ENCODE data around the gene PFDN6. TPM values are rescaled to one million over a fixed set of nuclear protein-coding genes. Genes with fewer than 3 reads are reported as not detected.

The PFDN6 gene
- total RNA-seq, 1 experiment from 2014 or later = 85.8 TPM

- H3K36me3 Mint-ChIP-seq (ENCODE audit: insufficient read depth in 1 of 3, low read depth in 3 of 3) = peaks cover 22 to 47% (median 42%) of the 10 kb centered on the region in 3 experiments; a peak in 6 of 7 replicates
- Histone ChIP-seq H3K56ac (ENCODE audit: insufficient read length, low read depth, low read length) (no peak overlapping the region), H4K20me1 (ENCODE audit: control insufficient read depth, insufficient read depth, insufficient read length) (no peaks in the 10 kb centered on the region), H4K91ac (ENCODE audit: insufficient read length, low read depth, low read length) (no peak overlapping the region), H3K4ac (ENCODE audit: low read depth, low read length) (no peak overlapping the region), H3K4me1 (ENCODE audit: insufficient read depth, low read length) (peaks cover 3% of the 10 kb centered on the region; the same call in 1 of the 2 replicates), H4K8ac (replicated peaks; ENCODE audit: insufficient read length, low read depth, low read length) (no peak overlapping the region), H3K27ac (ENCODE audit: insufficient read length, low read depth, low read length) (no peak overlapping the region), H2BK15ac (ENCODE audit: low read depth, low read length) (no peak overlapping the region), H2BK5ac (ENCODE audit: insufficient read length, low read length) (no peak overlapping the region), H3K14ac (ENCODE audit: insufficient read depth, low read length) (no peak overlapping the region), H3K18ac (ENCODE audit: insufficient read length, low read depth, low read length) (no peak overlapping the region), H3K23me2 (ENCODE audit: insufficient read length, low read depth, low read length, poor library complexity, severe bottlenecking) (peaks cover 34% of the 10 kb centered on the region), H3K4me2 (ENCODE audit: insufficient read depth, insufficient read length, low read length) (peak overlapping the region; percentile 61), H3K79me2 (ENCODE audit: insufficient read depth, low read length) (peaks cover 3% of the 10 kb centered on the region; the same call in 1 of the 2 replicates), H2AK5ac (ENCODE audit: insufficient read length, low read length) (no peak overlapping the region), H4K5ac (ENCODE audit: insufficient read length, low read depth, low read length) (no peak overlapping the region), H2BK12ac (ENCODE audit: insufficient read length, low read depth, low read length) (no peak overlapping the region), H2BK20ac (ENCODE audit: low read depth, low read length, poor library complexity, severe bottlenecking) (no peak overlapping the region), H3K23ac (ENCODE audit: insufficient read length, low read depth, low read length) (no peak overlapping the region), H2AFZ (ENCODE audit: low read length) (no peak overlapping the region), H3T11ph (ENCODE audit: low read length) (no peak overlapping the region), H3K9me3 (ENCODE audit: control insufficient read depth, low read depth, low read length) (no peaks in the 10 kb centered on the region), H3K9ac (ENCODE audit: extremely low read depth, insufficient read length, low read length) (no peak overlapping the region), H2BK120ac (ENCODE audit: low read depth, low read length, poor library complexity, severe bottlenecking) (no peak overlapping the region), H3K79me1 (ENCODE audit: insufficient read depth, low read depth, low read length, poor library complexity, severe bottlenecking) (peaks cover 7% of the 10 kb centered on the region), H3K27me3 (ENCODE audit: insufficient read depth, low read length) (no peaks in the 10 kb centered on the region)
- H3K4me3 Mint-ChIP-seq = peak overlapping the region; percentile 94 to 98
- TF ChIP-seq, protein P1, sequence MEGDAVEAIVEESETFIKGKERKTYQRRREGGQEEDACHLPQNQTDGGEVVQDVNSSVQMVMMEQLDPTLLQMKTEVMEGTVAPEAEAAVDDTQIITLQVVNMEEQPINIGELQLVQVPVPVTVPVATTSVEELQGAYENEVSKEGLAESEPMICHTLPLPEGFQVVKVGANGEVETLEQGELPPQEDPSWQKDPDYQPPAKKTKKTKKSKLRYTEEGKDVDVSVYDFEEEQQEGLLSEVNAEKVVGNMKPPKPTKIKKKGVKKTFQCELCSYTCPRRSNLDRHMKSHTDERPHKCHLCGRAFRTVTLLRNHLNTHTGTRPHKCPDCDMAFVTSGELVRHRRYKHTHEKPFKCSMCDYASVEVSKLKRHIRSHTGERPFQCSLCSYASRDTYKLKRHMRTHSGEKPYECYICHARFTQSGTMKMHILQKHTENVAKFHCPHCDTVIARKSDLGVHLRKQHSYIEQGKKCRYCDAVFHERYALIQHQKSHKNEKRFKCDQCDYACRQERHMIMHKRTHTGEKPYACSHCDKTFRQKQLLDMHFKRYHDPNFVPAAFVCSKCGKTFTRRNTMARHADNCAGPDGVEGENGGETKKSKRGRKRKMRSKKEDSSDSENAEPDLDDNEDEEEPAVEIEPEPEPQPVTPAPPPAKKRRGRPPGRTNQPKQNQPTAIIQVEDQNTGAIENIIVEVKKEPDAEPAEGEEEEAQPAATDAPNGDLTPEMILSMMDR (conservative IDR thresholded peaks at IDR 0.05) = no peak
- no CpG with 5 or more reads among the region's 19 CpGs for WGBS (ENCODE audit: extremely low coverage, insufficient read length, low lambda C conversion rate)
- DNase-seq = peak; percentile 44
- no peaks in the 10 kb centered on the region for H3K9me3 Mint-ChIP-seq
- H3K27me3 Mint-ChIP-seq (ENCODE audit: low read depth) = no peaks in the 10 kb centered on the region; the same call in 1 of the 2 replicates
- peaks cover 59 to 64% of the 10 kb centered on the region in 2 experiments for H3K4me1 Mint-ChIP-seq
- peak overlapping the region in 2 of 3 experiments; percentile 28 to 76; a peak in 2 of 7 replicates for H3K27ac Mint-ChIP-seq
These were observed 27.4 kb downstream of the PFDN6 start for GRCh38 chr6:33316603-33317418.

Data from H9 (cell line).